ENCODE results near the gene SMARCE1. TPM values are rescaled to one million over a fixed set of nuclear protein-coding genes. Genes with fewer than 3 reads are reported as not detected.
A peak's percentile ranks its signal among the peaks of the same experiment; 100 is the strongest.

Gene SMARCE1
- total and polyA plus RNA-seq, 9 of the 15 experiments (the other 6 are each of a cell fraction or from before 2014, with no cell fraction given), result 64.1 to 142 (median 114) TPM

DNA sequence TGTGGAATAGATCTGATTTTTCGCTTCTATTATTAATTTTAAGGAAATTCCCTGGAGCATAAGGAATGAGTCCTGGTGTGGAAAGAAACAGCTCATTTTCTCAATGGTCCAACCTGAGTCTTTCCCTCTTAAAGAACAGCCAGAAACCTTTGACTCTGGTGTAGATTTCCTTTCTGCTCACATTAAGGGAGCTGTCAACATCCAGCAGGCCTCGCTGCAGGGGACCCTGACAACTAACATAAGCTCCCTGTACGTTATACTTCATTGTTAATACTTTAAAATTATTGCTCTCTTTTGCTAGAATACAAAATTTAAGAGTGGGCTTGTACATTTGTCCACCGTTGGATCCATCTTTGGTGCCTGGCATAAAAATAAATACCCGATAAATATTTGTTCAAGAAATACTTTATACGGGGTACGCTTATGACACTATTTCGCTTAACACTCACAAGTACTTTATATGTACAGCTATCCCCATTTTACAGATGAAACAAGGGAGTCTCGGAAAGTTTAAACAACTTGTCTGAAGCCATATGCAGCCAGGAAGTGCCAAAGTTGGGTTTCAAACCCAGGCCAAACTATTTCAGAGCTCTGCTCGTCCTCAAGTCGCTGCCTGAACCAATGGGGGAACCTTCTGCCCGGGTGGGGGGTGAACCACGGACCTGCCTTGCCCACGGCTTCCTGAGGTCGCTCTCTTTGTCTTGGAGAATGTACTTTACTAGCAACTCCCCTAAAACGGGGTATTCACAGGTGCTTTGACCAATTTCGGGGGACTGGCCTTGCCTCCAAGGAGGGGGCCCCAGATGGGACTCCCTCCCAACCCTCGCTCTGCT is 611 bp downstream of the SMARCE1 start:
- Histone ChIP-seq H2AFZ (ENCODE audit: low read depth, low read length) (peak overlapping the region; percentile 93), H4K20me1 (replicated peaks; ENCODE audit: control insufficient read depth, insufficient read depth, low read length) (no peaks in the 10 kb centered on the region), H3K27me3 (ENCODE audit: control insufficient read depth in 2 of 2, insufficient read depth in 2 of 2, low read length in 2 of 2) (no peaks in the 10 kb centered on the region), H3K9me3 (replicated peaks; ENCODE audit: control insufficient read depth, insufficient read depth, low read depth, low read length) (no peaks in the 10 kb centered on the region), H3K4me2 (ENCODE audit: insufficient read depth, low read length) (peak overlapping the region; percentile 86), H3K4me1 (replicated peaks in 1 of 2; ENCODE audit: control insufficient read depth in 2 of 2, insufficient read depth in 2 of 2, low read length in 2 of 2) (peaks cover 11 to 18% of the 10 kb centered on the region in 2 experiments; a peak in 3 of 5 replicates), H3K79me2 (ENCODE audit: control insufficient read depth, insufficient read depth, low read length) (peaks cover 58% of the 10 kb centered on the region), H3K9ac (ENCODE audit: insufficient read depth in 1 of 2, low read depth in 2 of 2, low read length in 2 of 2) (peak overlapping the region; percentile 91 to 99), H3K4me3 (peak overlapping the region; percentile 70), H3K36me3 (ENCODE audit: control insufficient read depth, insufficient read depth, low read length) (peaks cover 41% of the 10 kb centered on the region), H3K27ac (ENCODE audit: extremely low read depth, low read depth, low read length) (peak overlapping the region; percentile 96), H3K9me1 (ENCODE audit: control insufficient read depth, insufficient read depth, low read length) (no peaks in the 10 kb centered on the region)
- in situ Hi-C loops (cut with MboI) (no loop called here), intact Hi-C loops (cut with micrococcal nuclease) (no loop called here)
- DNase-seq (ENCODE audit: extremely low read depth in 1 of 4, low spot score in 3 of 4), result peak in 3 of 4 experiments; percentile 58 to 71 (median 59)
- FAIRE-seq, result peak; percentile 78
- TSS peak; percentile 58 for BruUV-seq (replicated peaks)
- ATAC-seq, result peak; percentile 76
- ChIA-PET POLR2A (interaction anchor here (0.6 to 5.9 kb wide), 13 partner anchors 13 to 1020 kb away, joined by 3 to 55 read pairs (median 3); partner anchors contain the start of gene KRT24), CTCF (ENCODE audit: low intra/inter-chr PET ratio) (interaction anchor here (0.5 kb wide), 1 partner anchor 1016 kb away, joined by 3 read pairs; no protein-coding TSS in a partner anchor)
- WGBS (ENCODE audit: insufficient coverage, low coverage, missing lambda C conversion rate), result under 1% methylated on average over 18 of the region's 18 CpGs
- TF ChIP-seq SIN3A (IDR thresholded peaks at IDR 0.05; ENCODE audit: borderline replicate concordance in 2 of 2, control insufficient read depth in 1 of 2, low read depth in 2 of 2, low read length in 2 of 2), result 0 out of 4 replicates have a peak, but pooled peaks of 1 of the 2 experiments have one; percentile 17
- TF ChIP-seq SMARCE1 (IDR thresholded peaks at IDR 0.05), result peak; percentile 25; the same call in 1 of the 2 replicates
- TF ChIP-seq GABPA (tag; conservative IDR thresholded peaks at IDR 0.05; ENCODE audit: low read depth), result 0 out of 2 replicates have a peak, but pooled peaks have one; percentile 20
- no peak for TF ChIP-seq PTRF (tag; IDR thresholded peaks at IDR 0.05)
- TF ChIP-seq SMAD1 (IDR thresholded peaks at IDR 0.05; ENCODE audit: low read depth, low read length, partially characterized antibody), result peak; percentile 9
- no peak for TF ChIP-seq ZNF445 (CRISPR knock-in tag; IDR thresholded peaks at IDR 0.05; ENCODE audit: low read depth)
- peak; percentile 56 for TF ChIP-seq RBM25 (IDR thresholded peaks at IDR 0.05; ENCODE audit: low read depth, low read length, severe bottlenecking)
- no peak for TF ChIP-seq ELF1 (tag; IDR thresholded peaks at IDR 0.05)
- no peak for TF ChIP-seq MAZ (CRISPR knock-in tag; conservative IDR thresholded peaks at IDR 0.05 in 1 of 2, IDR thresholded peaks at IDR 0.05 in 1 of 2)
- no peak for TF ChIP-seq ZNF224 (CRISPR knock-in tag; IDR thresholded peaks at IDR 0.05)
- no peak for TF ChIP-seq ZNF407 (IDR thresholded peaks at IDR 0.05; ENCODE audit: low read depth)
- 0 out of 2 replicates have a peak, but pooled peaks have one; percentile 0 for TF ChIP-seq FOXP1 (CRISPR knock-in tag; IDR thresholded peaks at IDR 0.05)
- TF ChIP-seq ADNP (tag; IDR thresholded peaks at IDR 0.05), result peak; percentile 63; the same call in 1 of the 2 replicates
